Activated naive CD4-positive, alpha-beta T cell treated with anti-CD3 and anti-CD28 coated beads, Interleukin-2, amount 50 U/mL, for 24 hours (primary cell): ENCODE results near the gene TSPAN33.

Experiments used
- H3K27ac Mint-ChIP-seq: one replicate; pipeline ENCODE4 v1.8.0; 2021; ENCODE audit warnings: mild to moderate bottlenecking, mixed read lengths
- H3K27me3 Mint-ChIP-seq: one replicate; pipeline ENCODE4 v1.8.0; 2021; ENCODE audit warnings: mixed read lengths
- H3K36me3 Mint-ChIP-seq: one replicate; pipeline ENCODE4 v1.8.0; 2021; ENCODE audit warnings: mixed read lengths
- H3K4me1 Mint-ChIP-seq: one replicate; pipeline ENCODE4 v1.8.0; 2021; ENCODE audit warnings: mixed read lengths
- H3K4me3 Mint-ChIP-seq: one replicate; pipeline ENCODE4 v1.8.0; 2021; ENCODE audit warnings: mild to moderate bottlenecking, mixed read lengths
- H3K9me3 Mint-ChIP-seq: one replicate; pipeline ENCODE4 v1.8.0; 2021; ENCODE audit warnings: mixed read lengths

The TSPAN33 gene

GRCh38 chr7:129122751-129123509 lies 21.6 kb upstream of the TSPAN33 start:
- H3K27ac Mint-ChIP-seq = no peak overlapping the region
- H3K4me1 Mint-ChIP-seq = peaks cover 6% of the 10 kb centered on the region
- H3K4me3 Mint-ChIP-seq = no peak overlapping the region
- H3K36me3 Mint-ChIP-seq = peaks cover 7% of the 10 kb centered on the region
- H3K9me3 Mint-ChIP-seq = peaks cover 11% of the 10 kb centered on the region
- no peaks in the 10 kb centered on the region for H3K27me3 Mint-ChIP-seq

GRCh38 chr7:129123510-129123857 lies 21.0 kb upstream of the TSPAN33 start:
- Mint-ChIP-seq H3K4me3 (no peak overlapping the region), H3K27ac (no peak overlapping the region), H3K27me3 (no peaks in the 10 kb centered on the region), H3K4me1 (peaks cover 6% of the 10 kb centered on the region), H3K9me3 (peaks cover 11% of the 10 kb centered on the region), H3K36me3 (peaks cover 7% of the 10 kb centered on the region)

GRCh38 chr7:129126314-129126713 lies 18.2 kb upstream of the TSPAN33 start:
- Mint-ChIP-seq H3K27ac (no peak overlapping the region), H3K27me3 (no peaks in the 10 kb centered on the region), H3K4me1 (peaks cover 6% of the 10 kb centered on the region), H3K4me3 (no peak overlapping the region), H3K36me3 (peaks cover 1% of the 10 kb centered on the region), H3K9me3 (peaks cover 3% of the 10 kb centered on the region)

GRCh38 chr7:129127154-129127553 lies 17.4 kb upstream of the TSPAN33 start:
- H3K4me3 Mint-ChIP-seq = no peak overlapping the region
- H3K36me3 Mint-ChIP-seq = no peaks in the 10 kb centered on the region
- no peak overlapping the region for H3K27ac Mint-ChIP-seq
- H3K27me3 Mint-ChIP-seq = no peaks in the 10 kb centered on the region
- H3K9me3 Mint-ChIP-seq = no peaks in the 10 kb centered on the region
- H3K4me1 Mint-ChIP-seq = peaks cover 4% of the 10 kb centered on the region

- Mint-ChIP-seq H3K4me1 (no peaks in the 10 kb centered on the region), H3K27me3 (no peaks in the 10 kb centered on the region), H3K27ac (no peak overlapping the region), H3K4me3 (no peak overlapping the region), H3K9me3 (no peaks in the 10 kb centered on the region), H3K36me3 (no peaks in the 10 kb centered on the region)
Measured at GRCh38 chr7:129127601-129128000, 16.9 kb upstream of the TSPAN33 start.

- H3K36me3 Mint-ChIP-seq = no peaks in the 10 kb centered on the region
- H3K27ac Mint-ChIP-seq = peak overlapping the region; percentile 4
- H3K27me3 Mint-ChIP-seq = no peaks in the 10 kb centered on the region
- H3K4me3 Mint-ChIP-seq = no peak overlapping the region
- H3K4me1 Mint-ChIP-seq = peaks cover 25% of the 10 kb centered on the region
- H3K9me3 Mint-ChIP-seq = no peaks in the 10 kb centered on the region
Measured at GRCh38 chr7:129134356-129134987, 10.0 kb upstream of the TSPAN33 start.

- H3K4me3 Mint-ChIP-seq = peak overlapping the region; percentile 26
Measured at GRCh38 chr7:129136887-129137642, 7.4 kb upstream of the TSPAN33 start.

GRCh38 chr7:129143724-129144094 lies 798 bp upstream of the TSPAN33 start:
- Mint-ChIP-seq H3K4me3 (peak overlapping the region; percentile 89), H3K9me3 (no peaks in the 10 kb centered on the region), H3K36me3 (no peaks in the 10 kb centered on the region), H3K27me3 (no peaks in the 10 kb centered on the region), H3K27ac (no peak overlapping the region), H3K4me1 (peaks cover 10% of the 10 kb centered on the region)

More at GRCh38 chr7:129136887-129137642, 7.4 kb upstream of the TSPAN33 start:
- peak overlapping the region; percentile 73 for H3K27ac Mint-ChIP-seq
- H3K4me1 Mint-ChIP-seq = peaks cover 25% of the 10 kb centered on the region
- no peaks in the 10 kb centered on the region for H3K9me3 Mint-ChIP-seq
- no peaks in the 10 kb centered on the region for H3K27me3 Mint-ChIP-seq
- H3K36me3 Mint-ChIP-seq = no peaks in the 10 kb centered on the region

- Mint-ChIP-seq H3K4me3 (peak overlapping the region; percentile 83), H3K9me3 (no peaks in the 10 kb centered on the region), H3K36me3 (no peaks in the 10 kb centered on the region), H3K4me1 (peaks cover 10% of the 10 kb centered on the region), H3K27me3 (no peaks in the 10 kb centered on the region), H3K27ac (no peak overlapping the region)
Measured at GRCh38 chr7:129144834-129145668, 544 bp downstream of the TSPAN33 start.

GRCh38 chr7:129146237-129146979 lies 1.9 kb downstream of the TSPAN33 start:
- H3K36me3 Mint-ChIP-seq = no peaks in the 10 kb centered on the region
- H3K27me3 Mint-ChIP-seq = no peaks in the 10 kb centered on the region
- peaks cover 10% of the 10 kb centered on the region for H3K4me1 Mint-ChIP-seq
- no peaks in the 10 kb centered on the region for H3K9me3 Mint-ChIP-seq
- peak overlapping the region; percentile 83 for H3K4me3 Mint-ChIP-seq
- H3K27ac Mint-ChIP-seq = no peak overlapping the region

- H3K27ac Mint-ChIP-seq = no peak overlapping the region
- peaks cover 10% of the 10 kb centered on the region for H3K4me1 Mint-ChIP-seq
- no peak overlapping the region for H3K4me3 Mint-ChIP-seq
- no peaks in the 10 kb centered on the region for H3K9me3 Mint-ChIP-seq
- H3K36me3 Mint-ChIP-seq = no peaks in the 10 kb centered on the region
- no peaks in the 10 kb centered on the region for H3K27me3 Mint-ChIP-seq
Measured at GRCh38 chr7:129147731-129148130, 3.2 kb downstream of the TSPAN33 start.

- Mint-ChIP-seq H3K4me3 (no peak overlapping the region), H3K27me3 (no peaks in the 10 kb centered on the region), H3K4me1 (peaks cover 5% of the 10 kb centered on the region), H3K36me3 (no peaks in the 10 kb centered on the region), H3K27ac (no peak overlapping the region), H3K9me3 (no peaks in the 10 kb centered on the region)
Measured at GRCh38 chr7:129149511-129149910, 5.0 kb downstream of the TSPAN33 start.

- H3K4me1 Mint-ChIP-seq = peaks cover 5% of the 10 kb centered on the region
- H3K27ac Mint-ChIP-seq = no peak overlapping the region
- no peaks in the 10 kb centered on the region for H3K36me3 Mint-ChIP-seq
- H3K9me3 Mint-ChIP-seq = no peaks in the 10 kb centered on the region
- no peaks in the 10 kb centered on the region for H3K27me3 Mint-ChIP-seq
- H3K4me3 Mint-ChIP-seq = no peak overlapping the region
Measured at GRCh38 chr7:129150199-129150996, 5.9 kb downstream of the TSPAN33 start.

GRCh38 chr7:129157651-129158050 lies 13.1 kb downstream of the TSPAN33 start:
- Mint-ChIP-seq H3K4me1 (no peaks in the 10 kb centered on the region), H3K9me3 (no peaks in the 10 kb centered on the region), H3K27ac (no peak overlapping the region), H3K36me3 (peaks cover 2% of the 10 kb centered on the region), H3K4me3 (no peak overlapping the region), H3K27me3 (no peaks in the 10 kb centered on the region)
